Stimulated activated CD4-positive, alpha-beta T cell treated with anti-CD3 and anti-CD28 coated beads, Interleukin-2, amount 100 ng/mL, for 4 hours (primary cell): ENCODE results near the gene RGS9.
"Not testable (repeated sequence)": the region's sequence is repeated elsewhere in the genome, so short reads cannot be mapped to it uniquely, and the experiment has no call there.

Experiments
- DNase-seq: peaks from one replicate; pipeline ENCODE4 v3.0.0-alpha.2; 2020; ENCODE audit warnings: low read depth

RGS9 gene

DNA sequence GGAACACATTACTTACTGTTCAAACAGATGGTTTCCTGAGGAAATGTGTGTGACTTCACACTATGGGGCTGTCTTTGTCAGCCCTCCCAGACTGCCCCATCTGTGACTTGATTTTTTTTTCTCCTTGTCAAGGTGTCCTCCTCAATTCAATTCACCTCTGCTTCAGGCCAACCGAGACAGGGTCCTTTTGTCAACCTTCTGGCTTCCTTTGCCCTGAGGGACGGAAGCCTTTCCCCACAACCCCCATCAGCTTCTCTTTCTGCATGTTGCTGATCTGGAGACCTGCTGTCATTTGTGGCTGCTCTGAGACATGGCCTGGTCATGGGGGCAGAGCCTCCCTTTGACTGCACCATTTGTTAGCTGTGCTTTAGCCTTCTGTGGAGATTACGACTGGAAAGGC lies 21.3 kb upstream of the RGS9 start:
- DNase-seq, result no peak

DNA sequence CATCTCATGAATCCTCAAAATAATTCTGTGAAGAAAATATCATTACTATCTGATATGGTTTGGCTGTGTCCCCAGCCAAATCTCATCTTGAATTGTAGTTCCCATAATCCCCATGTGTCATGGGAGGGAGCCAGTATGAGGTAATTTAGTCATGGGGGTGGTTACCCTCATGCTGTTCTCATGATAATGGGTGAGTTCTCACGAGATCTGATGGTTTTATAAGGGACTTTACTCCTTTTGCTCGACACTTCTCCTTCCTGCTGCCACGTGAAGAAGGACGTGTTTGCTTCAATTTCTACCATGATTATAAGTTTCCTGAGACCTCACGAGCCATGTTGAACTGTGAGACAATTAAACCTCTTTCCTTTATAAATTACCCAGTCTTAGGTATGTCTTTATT lies 20.7 kb upstream of the RGS9 start:
- not testable (repeated sequence) for DNase-seq

GRCh38 chr17:65117384-65118035 lies 19.7 kb upstream of the RGS9 start:
- DNase-seq, result no peak

GRCh38 chr17:65121368-65121767 lies 15.8 kb upstream of the RGS9 start:
- DNase-seq, result no peak

GRCh38 chr17:65121916-65122806 lies 15.0 kb upstream of the RGS9 start:
- DNase-seq, result no peak

DNA sequence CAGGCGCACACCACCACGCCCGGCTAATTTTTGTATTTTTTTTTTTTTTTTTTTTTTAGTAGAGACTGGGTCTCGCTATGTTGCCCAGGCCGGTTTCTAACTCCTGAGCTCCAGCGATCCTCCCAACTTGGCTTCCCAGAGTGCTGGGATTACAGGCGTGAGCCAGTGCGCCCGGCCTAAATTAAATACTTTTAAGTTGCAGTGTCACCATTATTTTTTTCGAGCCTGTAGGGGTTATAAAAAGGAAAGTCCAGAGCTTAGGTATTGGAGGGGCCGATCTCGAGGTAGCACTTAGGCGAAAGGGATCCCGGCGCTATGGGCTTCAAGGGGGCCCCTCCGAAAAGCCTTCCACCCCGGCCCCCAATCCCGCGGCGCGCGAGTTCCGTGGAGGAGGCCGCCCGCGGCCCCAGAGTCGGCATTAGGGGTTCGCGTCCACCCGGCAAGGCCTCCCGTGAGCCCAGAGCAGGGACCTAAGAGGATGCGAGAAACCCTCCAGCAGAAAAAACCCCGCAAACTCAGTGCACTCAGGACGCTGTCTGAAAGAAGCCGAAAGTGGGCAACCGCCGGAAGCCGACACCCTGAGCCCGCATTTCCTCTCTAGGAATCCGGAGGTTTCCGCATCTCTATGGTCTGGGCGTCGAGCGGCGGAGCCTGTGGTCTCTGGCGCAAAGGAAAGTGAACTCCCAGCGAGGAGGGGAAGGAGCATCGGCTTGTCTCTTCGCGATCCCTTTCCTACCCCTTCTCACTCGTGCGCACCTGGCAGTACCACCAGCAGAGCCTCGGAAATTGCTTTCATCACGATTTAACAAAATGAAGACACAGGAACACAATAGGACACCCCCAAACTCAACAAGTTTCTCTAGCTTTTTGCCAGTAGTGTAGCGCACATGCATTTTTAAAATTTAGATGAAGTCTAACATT lies 14.1 kb upstream of the RGS9 start:
- DNase-seq, result peak; percentile 74

GRCh38 chr17:65123757-65124675 lies 13.2 kb upstream of the RGS9 start:
- no peak for DNase-seq

- no peak for DNase-seq
Measured at GRCh38 chr17:65130832-65131231, 6.3 kb upstream of the RGS9 start.

- no peak for DNase-seq
Measured at GRCh38 chr17:65131240-65131639, 5.9 kb upstream of the RGS9 start.

- DNase-seq, result no peak
Measured at GRCh38 chr17:65131946-65132345, 5.2 kb upstream of the RGS9 start.

DNA sequence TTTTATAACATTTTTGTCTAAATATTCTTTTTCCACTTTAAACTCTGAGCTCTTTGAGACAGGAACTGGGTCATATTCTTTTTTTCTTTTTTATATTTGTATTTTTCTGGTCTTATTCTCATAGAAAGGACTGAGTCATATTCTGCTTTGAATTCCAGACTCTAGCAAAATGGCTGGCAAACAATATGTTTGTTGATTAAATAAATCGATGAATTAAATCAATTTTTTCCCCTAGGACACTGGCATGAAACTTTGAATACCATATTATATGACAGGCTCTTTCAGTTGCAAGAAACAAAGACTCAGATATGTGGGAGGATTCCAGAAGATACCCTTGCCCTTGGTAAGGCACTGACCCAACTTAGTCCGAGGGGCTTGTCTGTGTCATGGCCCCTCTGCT lies 3.1 kb upstream of the RGS9 start:
- DNase-seq, result no peak

DNA sequence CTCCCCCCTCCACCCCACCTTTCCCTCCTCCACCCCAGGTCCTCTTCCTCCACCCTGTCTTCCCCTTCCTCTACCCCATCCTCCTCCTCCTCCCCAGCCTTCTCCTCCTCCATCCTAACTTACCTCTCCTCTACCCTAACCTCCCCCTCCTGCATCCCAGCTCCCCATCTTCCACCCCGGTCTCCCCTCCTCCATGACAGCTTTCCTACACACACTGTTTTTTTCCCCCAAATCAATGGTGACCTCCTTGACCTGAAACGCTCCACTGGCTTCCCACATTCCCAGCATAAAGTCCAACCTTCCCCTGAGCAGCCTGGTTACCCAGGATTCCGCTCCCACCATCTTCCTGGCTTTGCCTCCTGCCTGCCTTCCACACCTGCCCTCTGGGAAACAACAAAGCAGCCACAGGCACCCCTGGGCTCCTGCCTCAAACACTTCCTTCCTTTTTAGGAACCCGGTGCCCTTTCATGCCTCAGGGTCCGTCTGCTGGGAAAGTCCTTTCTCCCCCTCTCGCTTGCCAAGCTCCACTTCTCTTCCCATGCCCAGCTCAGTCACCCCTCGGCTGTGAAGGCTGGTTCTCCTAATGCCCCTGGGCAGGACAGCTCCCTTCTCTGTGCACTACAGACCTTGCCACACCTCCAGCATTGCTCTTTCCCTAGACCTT lies 2.1 kb downstream of the RGS9 start:
- DNase-seq, result no peak

- DNase-seq, result no peak
Measured at GRCh38 chr17:65142247-65142646, 5.1 kb downstream of the RGS9 start.

DNA sequence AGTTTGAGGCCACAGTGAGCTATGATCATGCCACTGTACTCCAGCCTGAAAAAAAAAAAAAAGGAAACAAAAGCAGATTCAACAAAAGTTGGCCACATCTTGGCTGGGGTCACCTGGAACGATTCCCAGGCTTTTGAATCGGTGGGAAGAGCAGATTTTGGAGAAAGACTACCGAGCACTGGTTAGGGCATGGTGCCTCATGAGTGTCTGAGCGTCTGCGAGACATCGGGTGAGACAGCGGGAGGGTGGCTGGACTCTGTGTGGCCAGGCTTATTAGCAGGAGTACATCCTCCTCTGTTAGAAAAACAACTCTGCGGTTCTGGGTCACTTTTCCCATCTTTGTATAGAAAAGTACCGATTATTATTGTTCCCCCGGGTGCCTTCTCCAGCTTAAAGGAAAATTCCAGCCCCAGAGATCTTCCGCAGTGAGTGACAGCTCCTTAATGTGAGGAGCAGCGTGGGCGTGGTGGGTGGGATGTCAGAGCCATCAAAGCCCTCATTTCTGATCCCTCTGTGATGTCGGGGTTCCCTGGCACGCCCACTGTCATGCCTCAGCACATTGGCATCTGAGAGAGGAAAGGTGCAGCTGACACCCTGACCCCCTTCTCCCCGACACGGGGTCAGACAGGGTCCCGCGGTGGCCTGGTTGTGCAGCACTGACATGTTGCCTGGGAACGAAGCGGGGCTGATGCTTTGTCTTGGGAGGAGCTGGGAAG lies 6.9 kb downstream of the RGS9 start:
- no peak for DNase-seq

- no peak for DNase-seq
Measured at GRCh38 chr17:65145743-65146142, 8.6 kb downstream of the RGS9 start.

GRCh38 chr17:65147955-65148354 lies 10.8 kb downstream of the RGS9 start:
- DNase-seq, result no peak

DNA sequence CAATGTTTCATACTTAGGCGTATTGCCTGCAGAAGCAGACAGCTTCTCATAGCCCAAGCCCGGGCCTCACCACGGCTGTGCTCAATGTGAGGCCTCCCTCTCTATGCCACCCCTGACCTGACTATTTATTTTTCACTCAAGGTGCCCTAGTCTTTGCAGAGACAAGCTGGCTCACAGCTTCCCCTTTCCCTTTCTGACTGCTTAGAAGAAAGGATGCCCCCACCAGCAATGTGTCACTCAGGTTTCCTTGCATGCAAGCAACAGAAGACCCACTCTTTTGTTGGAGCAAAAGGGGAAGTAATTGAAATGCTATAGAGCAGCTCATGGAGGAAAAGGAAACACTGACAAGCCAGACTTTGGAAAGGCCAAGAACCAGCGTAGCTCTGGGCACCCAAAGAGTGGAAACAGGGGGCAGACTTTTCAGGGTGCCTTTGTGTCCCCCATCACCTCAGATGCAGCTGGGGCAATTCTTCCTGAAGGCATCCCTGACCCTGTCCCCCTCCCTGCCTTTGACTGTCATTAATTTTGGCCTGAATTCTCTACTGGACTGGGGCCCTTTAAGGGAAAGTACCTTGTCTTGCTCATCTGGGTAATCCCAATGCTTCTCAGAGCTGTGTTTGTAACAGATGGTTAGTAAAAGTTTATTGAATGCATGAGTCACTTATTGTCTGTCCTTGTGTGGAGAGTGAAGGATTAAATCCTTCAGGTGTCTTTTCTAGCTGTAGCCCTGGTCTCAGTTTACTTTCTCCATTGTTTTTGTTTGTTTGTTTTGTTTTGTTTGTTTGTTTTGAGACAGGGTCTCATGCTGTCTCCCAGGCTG lies 17.8 kb downstream of the RGS9 start:
- DNase-seq, result no peak

GRCh38 chr17:65155622-65156021 lies 18.5 kb downstream of the RGS9 start:
- DNase-seq, result no peak

DNA sequence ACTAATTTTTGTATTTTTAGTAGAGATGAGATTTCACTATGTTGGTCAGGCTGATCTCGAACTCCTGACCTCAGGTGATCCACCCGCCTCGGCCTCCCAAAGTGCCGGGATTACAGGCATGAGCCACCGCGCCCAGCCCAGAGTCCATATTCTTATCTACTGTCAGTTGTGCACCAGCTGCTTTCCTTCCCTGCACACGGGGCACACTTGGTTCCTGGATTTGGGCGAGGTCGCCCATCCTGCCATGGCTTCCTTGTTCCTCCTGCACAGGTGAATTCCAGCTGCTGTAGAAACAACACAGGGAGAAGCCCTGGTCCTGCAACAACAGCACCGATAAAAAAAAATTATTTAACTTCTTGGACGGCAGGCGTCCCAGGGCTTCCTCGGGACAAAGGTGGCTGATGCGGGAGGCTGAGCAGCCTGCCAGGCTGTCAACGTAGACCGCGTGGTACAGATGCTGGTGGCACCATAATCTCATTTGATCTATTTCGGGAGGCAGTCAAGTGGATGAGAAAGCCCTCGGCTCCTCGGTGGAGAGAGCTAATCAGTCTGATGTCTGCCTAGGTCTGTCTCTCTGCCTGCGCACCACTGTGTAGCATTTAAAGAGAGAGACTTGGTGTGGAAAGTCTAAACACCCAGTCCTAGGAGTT lies 19.1 kb downstream of the RGS9 start:
- no peak for DNase-seq
